Stimulated activated CD8-positive, alpha-beta memory T cell treated with anti-CD3 and anti-CD28 coated beads, Interleukin-4, amount 100 ng/mL, for 4 hours (primary cell): ENCODE results near the gene MYO1H.

Experiments used
- DNase-seq, 2 donors: peaks; one replicate each; pipeline ENCODE4 v3.0.0-alpha.2; 2020; ENCODE audit warnings: low read depth in 2 of 2, low spot score in 1 of 2

MYO1H gene

DNA sequence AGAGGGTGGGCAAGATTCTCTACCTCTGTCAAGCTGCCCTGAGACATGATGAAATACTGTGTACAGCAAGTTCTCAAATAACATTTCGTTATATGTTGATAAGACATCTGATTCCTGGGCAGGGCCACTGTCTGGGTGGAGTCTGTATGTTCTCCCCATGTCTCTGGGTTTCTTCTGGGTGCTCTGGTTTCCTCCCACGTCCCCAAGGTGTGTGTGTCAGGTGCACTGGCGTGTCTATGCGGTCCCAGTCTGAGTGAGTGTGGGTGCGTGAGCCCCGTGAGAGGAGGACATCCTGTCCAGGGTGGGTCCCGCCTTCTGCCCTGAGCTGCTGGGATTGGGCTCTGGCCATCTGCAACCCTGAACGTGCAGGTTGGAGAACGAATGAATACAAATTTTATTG is 99.8 kb downstream of the MYO1H start:
- DNase-seq, result no peak

DNA sequence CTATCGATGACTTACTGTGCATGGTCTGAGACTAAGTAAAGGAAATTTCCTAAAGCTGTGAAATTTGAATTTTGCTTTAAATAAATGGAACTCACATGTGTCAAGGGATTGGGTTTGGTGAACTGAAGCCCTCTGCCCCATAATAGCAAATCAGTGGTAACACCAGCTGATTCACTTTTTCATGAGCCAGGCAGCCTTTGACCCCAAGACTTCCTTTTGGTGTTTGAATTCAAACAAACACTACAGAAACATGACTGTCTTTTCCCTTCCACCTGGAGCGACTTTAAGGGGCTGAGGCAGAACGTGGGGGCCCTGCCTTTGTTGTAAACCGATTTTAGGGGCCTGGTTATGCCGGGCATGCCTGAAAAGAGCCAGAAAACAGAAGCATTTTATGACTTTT is 100.6 kb downstream of the MYO1H start:
- no peak for DNase-seq

GRCh38 chr12:109448707-109449390 is 101.1 kb downstream of the MYO1H start:
- DNase-seq, result no peak

DNA sequence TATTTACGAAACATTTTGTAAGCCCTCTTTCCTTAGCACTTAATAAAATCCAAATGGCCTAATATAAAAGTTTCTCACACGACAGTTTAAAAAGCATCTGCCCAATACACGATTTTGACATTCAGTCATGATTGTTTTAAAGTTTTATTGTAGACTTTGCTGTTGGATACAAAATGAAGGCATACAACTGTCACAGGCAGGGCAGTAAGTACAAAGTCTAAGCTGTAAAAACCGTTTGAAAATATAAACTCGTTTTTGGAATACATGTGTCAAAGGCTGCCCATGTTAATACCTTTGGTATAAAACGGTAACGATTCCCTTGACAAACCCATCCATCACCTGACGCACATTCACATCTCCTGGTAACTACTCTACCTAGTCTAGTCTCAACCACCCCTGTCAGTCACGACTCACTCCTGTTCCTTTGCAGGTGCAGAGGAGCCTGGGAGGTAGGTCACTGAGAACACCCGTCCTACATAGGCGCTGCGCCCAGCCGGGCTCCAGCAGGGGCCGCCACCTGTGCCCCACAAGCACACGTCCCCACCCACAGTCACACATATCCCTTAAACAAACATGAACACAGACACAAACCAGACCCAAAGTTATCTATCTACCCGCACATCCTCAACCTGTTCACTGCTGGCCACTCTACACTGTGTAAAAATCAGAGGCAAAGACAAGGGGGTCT is 102.3 kb downstream of the MYO1H start:
- no peak for DNase-seq

- no peak for DNase-seq
Observed at GRCh38 chr12:109450980-109451379, 103.3 kb downstream of the MYO1H start.

GRCh38 chr12:109451400-109451799 is 103.7 kb downstream of the MYO1H start:
- no peak for DNase-seq

DNA sequence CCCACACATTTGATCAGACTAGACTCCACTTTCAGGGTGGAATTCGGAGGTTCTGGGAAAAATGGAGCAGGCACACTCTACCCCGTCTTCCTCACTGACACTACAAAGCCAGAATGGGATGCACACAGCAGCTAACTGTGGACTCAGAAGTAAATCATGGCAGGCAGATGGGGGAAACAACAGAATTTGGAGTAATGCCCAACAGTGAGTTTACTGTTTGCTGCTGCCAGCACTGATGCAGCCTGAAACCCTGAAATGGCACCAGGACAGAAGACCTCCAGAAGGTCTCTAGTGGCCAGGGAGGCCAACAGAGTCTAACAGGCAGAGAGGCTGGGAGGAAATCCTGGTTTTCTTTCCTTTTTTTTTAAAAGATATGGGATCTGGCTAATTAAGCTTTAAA is 104.8 kb downstream of the MYO1H start:
- no peak for DNase-seq

DNA sequence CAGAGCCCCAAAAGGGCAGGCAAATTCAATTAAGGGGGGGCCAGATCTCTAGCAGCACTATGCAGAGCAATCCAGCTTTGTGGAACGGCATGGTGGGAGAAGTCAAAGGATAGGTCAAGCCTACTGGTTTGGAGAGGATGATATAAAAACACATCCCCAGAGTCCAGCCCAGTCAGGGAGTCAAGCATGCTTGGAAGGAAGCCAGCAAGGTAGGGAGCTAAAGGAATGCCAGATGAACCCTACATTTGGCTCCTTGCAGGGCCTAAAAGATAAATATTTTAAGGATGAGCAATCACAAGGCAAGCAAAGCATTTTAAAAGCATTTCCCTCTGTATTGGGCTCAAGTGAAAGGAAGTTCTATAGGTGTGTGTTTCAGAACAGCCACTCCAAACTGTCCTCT is 108.0 kb downstream of the MYO1H start:
- no peak for DNase-seq

DNA sequence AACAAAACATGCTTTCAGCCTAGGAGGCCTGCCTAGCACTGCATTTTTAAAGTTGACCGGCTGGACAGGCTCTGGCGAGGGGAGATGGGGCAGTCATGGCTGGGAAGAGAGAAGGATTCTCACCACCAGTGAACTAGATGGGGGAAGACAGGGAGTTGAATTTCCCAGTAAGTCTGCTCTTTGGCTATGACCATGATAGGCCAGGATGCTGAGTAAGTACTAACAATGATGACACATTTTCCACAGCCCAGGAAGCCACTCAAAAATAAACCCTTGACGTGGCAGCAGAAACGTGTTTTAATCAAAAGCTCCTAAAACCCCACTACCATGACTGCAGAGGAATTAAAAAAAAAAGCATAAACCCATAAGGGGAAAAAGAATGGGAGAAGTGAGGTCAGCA is 110.4 kb downstream of the MYO1H start:
- no peak for DNase-seq

DNA sequence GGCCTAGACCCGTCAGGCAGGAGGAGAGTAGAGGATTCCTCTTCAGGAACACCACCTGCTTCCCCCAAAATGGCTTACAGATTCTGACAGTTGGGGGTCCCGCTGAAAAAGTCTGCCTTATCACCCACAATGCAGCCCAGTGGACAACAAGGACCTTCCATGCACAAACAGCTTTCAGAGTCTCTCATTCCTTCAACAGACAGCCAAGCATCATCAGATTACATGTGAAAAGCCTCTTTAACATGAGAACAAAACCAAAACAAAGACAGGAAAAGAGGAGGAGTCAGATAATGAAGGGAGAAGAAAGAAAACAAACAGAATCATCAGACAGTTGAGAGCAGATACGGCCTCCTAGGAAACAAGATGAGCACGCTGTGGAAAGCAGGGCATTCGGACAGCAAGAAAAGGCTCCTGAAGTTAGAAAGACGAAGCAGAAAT is 111.1 kb downstream of the MYO1H start:
- no peak for DNase-seq

DNA sequence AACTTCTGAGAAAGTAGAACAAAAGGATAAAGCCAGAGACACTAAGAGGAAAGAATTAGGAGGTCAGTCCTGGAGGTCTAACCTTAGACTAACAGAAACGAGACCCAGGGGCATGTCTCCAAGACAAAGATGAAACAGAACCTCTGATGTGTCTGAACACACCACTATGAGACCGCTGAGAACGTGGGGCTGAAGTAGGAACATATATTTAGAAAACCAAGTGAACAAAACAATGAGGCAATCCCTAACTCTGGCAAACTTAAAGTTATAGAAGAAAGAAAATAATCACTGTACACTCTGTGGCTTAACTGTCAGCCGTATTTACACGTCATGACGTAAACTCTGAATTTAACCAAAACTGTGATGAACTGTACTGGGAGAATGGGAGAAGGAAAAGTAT is 111.5 kb downstream of the MYO1H start:
- no peak for DNase-seq

DNA sequence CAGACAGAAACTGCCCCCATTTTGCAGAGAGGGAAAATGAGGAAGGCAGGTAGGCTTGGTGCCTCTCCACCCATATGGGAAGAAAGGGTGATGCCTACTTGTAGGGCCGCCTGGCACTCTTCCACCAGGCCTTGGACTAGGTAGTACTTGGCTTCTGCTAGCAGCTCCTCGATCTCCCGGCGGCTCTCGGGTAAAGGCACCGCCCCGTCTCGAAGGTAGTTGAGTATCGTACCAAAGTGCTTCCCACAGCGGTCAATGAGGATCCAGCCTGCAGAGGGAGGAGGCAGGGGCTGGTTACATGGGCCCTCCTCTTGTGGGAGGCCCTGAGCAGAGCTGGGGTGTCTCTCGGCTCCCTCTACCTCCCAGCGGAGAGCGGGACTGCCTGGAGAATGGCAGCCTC is 112.8 kb downstream of the MYO1H start:
- DNase-seq, result no peak

DNA sequence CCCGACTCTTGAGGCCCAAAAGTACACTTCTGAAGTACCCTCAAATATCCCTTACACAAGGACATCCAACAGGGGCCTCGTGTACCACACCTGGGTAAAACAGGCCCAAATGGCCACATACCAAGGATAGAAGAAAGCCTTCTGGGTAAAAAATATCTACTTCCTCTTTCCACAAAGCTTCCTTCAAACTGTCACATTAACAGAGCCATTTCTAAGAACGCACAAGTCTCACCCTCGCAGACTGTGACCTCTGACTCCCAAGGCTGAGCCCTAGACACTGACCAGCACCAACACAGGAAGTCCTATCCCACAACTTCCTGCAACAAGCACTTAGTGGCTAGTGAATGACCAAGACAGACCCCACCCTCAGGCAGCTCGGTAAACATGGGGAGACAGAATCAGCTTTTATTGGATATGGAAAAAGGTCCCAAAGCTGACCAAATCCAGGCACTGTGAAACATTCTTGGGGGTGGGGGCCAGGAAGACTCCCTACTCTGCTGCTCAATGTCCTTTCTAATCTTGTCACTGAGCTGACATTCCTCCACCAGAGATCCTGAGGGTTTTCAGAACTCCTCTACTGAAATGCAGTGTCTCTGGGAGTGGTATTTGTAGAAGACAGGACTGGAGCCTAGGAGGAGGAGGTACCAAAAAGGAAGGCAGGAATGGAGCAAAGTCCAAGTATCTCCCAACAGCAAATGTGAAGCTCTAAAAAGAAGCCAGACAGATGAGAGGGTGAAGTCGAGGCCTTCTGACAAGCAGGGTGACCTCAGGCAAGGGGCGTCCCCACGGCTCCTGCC is 113.5 kb downstream of the MYO1H start:
- DNase-seq, result no peak

DNA sequence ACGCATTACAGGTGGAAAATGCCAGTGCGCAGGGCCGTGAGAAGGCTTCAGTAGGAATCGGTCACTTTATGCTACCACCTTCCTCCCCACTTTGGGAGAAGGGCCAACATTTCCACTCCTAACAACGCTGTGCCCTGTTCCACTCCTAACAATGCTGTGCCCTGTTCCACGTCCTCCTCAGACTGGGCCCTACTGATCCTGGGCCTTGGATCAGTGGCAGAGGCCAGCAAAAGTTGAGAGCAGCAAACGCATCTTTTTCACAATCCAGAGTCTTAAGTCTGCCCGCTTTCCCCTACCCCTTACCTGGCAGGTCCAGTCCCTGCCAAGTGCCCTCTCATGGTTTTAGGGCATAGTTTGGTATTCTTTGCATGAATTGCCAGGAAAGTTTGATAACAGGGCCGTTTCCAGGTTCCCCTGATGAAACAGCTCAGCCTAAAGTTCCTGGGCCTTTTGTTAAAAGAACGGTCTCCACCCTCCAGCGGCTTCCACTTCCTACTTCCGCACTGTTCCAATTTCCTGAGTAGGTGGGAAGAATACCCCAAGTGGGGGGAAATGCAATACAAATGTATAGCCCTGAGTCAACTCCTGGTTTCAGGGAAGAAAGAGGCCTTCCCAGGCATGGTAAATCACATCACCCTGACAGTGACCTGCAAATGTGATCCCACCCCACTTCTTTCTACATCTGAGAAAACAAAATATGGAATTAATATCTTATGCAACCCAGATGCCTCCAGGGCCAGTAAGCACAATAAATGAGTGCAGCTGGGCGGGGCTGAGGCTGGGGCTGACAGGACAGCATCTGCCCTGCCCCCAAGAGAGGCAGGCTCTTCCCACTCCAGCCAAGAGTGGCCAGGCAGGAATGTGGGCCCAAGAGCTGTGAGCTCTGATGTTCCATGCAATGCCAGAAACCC is 114.4 kb downstream of the MYO1H start:
- DNase-seq, result no peak

DNA sequence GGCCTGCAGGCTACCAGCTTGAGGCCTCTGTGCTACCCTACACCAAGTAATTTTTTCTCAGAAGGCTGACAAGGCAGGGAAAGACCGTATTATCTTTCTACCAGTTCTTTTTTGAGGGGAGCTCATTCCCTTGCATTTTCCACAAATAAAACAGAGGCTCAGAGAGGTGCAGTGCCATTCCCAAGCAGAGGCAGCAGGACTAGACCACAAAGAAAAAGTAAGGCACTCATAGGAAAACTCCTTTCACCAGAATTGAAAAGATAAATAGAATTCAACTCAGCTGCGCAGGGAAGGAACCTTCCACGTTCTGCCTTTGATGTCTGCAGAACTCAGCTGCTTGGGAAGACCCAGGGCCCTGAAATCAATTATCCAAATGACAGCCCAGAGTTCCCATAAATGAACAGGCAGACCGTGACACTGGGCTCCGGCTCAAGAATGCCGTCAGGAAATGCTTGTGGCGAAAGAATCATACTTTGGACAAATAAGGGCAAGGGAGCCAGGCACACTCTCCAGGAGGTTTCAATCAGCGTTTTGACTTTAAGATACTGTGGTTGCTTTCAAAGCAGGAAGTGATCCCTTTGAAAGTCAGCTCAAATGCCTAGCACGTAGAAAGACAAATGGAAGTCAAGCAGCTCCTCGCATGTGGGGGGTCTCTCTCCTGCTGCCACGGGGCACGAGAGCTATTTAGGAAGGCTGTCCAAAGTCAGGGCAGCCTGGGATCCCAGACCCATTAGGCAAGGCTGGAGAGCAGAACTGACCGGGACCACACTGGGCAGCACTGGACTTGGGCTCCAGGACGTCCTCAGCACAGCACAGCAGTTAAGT is 115.4 kb downstream of the MYO1H start:
- DNase-seq, result no peak

DNA sequence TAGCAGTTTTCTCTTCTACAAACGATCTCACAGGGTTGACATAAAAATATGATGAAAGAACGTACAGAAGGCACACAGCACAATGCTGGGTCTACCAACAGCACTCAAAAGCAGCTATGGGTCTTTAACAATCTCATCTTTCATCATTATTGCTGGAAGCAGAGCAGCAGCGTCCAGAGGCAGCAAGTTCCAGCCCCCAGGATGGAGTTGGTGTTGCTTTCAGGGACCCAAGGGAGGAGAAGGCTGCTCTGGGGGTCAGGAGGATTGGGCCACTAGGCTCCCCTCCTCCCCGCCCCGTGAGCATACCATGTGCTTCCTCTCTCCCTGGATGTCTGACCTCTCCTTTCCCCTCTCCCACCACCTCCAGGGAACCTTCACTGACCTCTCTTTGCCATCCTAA is 116.1 kb downstream of the MYO1H start:
- DNase-seq, result no peak

- DNase-seq, result no peak
Observed at GRCh38 chr12:109464642-109465351, 117.1 kb downstream of the MYO1H start.

DNA sequence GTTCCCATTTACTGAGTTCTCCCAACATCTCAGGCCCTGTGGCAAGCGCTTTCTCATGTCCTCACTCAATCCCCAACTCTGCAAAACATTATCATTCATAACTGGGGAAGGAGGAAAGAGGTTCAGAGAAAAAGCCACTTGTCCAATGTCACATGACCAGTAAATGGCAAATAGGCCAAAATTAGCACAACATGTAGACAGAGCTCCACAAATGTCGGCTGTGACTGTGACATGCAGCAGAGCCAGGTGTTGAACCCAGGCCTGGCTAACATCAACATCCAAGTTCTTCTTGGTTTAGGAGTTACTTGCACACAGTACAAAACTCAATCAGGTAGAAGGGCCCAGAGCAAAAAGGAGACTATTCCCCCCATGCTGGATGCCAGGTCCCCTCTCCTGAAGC is 118.6 kb downstream of the MYO1H start:
- DNase-seq, result no peak

GRCh38 chr12:109466821-109467220 is 119.1 kb downstream of the MYO1H start:
- no peak for DNase-seq
